ENCODE data around the gene TCP1. TPM values are rescaled to one million over a fixed set of nuclear protein-coding genes. Genes with fewer than 3 reads are reported as not detected.

TCP1 gene
- total RNA-seq: 226 and 252 TPM in 2 replicates

GRCh38 chr6:159789377-159790148 lies at the start of gene TCP1:
Gene TCP1 (minus strand): TSS chr6:159789602. CDS start chr6:159789468, 134 bp downstream.

GRCh38 chr6:159800141-159800865 lies 10.9 kb upstream of the TCP1 start, which contains the start of gene PNLDC1:
Gene PNLDC1 (plus strand): TSS chr6:159800276. CDS start chr6:159800308, 32 bp downstream.

GRCh38 chr6:159790149-159790955 lies 950 bp upstream of the TCP1 start, which contains the start of gene MRPL18:
Gene MRPL18 (plus strand): TSS chr6:159790467. CDS start chr6:159790588, 121 bp downstream.

GRCh38 chr6:159761873-159762680 lies 27.3 kb downstream of the TCP1 start, which contains the start of gene ACAT2:
Gene ACAT2 (plus strand): TSS chr6:159762045. CDS start chr6:159762088, 43 bp downstream.

Other genes with a start within 250 kb of the TCP1 start
- gene SOD2, start 96.4 kb downstream of the TCP1 start, total RNA-seq: 185 and 192 TPM in 2 replicates
- 71.5 and 75.4 TPM in 2 replicates for gene WTAP, start 62.1 kb downstream of the TCP1 start, total RNA-seq
- gene ACAT2, start 27.6 kb downstream of the TCP1 start, total RNA-seq: 43.2 and 54.2 TPM in 2 replicates
- 96.7 and 140 TPM in 2 replicates for gene MRPL18, start 865 bp upstream of the TCP1 start, total RNA-seq
- 0.27 TPM in 1 of 2 replicates, not detected in the other for gene PNLDC1, start 10.7 kb upstream of the TCP1 start, total RNA-seq
- not detected in 2 replicates for gene MAS1, start 101.4 kb upstream of the TCP1 start, total RNA-seq
- 39.5 and 40.7 TPM in 2 replicates for gene IGF2R, start 179.5 kb upstream of the TCP1 start, total RNA-seq

Measured in mammary microvascular endothelial cell (primary cell).